Astrocyte (in vitro differentiated cells and primary cell): ENCODE data around the gene PPP1R13B. TPM values are rescaled to one million over a fixed set of nuclear protein-coding genes. Genes with fewer than 3 reads are reported as not detected.

Experiments used
- DNase-seq: peaks from one replicate; pipeline ENCODE4 v3.0.0-alpha.2; 2010; ENCODE audit warnings: low read depth
- FAIRE-seq: peaks from 2 replicates; lab custom pipeline; 2011; peaks lifted over from hg19 to GRCh38; lab: Jason Lieb, UNC
- H2AFZ ChIP-seq: 2 replicates; pipeline ENCODE4 v1.6.0; 2012; ENCODE audit warnings: low read depth, low read length, inconsistent platforms
- H3K27ac ChIP-seq: 2 replicates; pipeline ENCODE4 v1.5.1; 2011; ENCODE audit warnings: low read depth, low read length, inconsistent platforms
- H3K27me3 ChIP-seq: 2 replicates; pipeline ENCODE4 v1.6.0; 2011; ENCODE audit warnings: low read length, inconsistent platforms; ENCODE audit not compliant: insufficient read depth
- H3K36me3 ChIP-seq: 2 replicates; pipeline ENCODE4 v1.5.1; 2011; ENCODE audit warnings: low read length, inconsistent platforms; ENCODE audit not compliant: insufficient read depth
- H3K4me1 ChIP-seq: 2 replicates; pipeline ENCODE4 v1.5.1; 2011; ENCODE audit warnings: low read length, inconsistent platforms; ENCODE audit not compliant: insufficient read depth
- H3K4me2 ChIP-seq: 2 replicates; pipeline ENCODE4 v1.6.0; 2012; ENCODE audit warnings: low read length, inconsistent platforms
- H3K4me3 ChIP-seq: 2 replicates; pipeline ENCODE4 v1.5.1; 2011; ENCODE audit warnings: low read depth, mild to moderate bottlenecking, low read length, inconsistent platforms; ENCODE audit not compliant: insufficient read depth
- H3K79me2 ChIP-seq: 2 replicates; pipeline ENCODE4 v1.6.0; 2012; ENCODE audit warnings: mild to moderate bottlenecking, low read length, inconsistent platforms; ENCODE audit not compliant: insufficient read depth
- H3K9ac ChIP-seq: 2 replicates; pipeline ENCODE4 v1.6.0; 2012; ENCODE audit warnings: mild to moderate bottlenecking, low read length, inconsistent platforms
- H3K9me3 ChIP-seq: 2 replicates; pipeline ENCODE4 v1.5.1; 2012; ENCODE audit warnings: low read depth, mild to moderate bottlenecking, low read length, inconsistent platforms; ENCODE audit not compliant: insufficient read depth
- H4K20me1 ChIP-seq: 2 replicates; pipeline ENCODE4 v1.6.0; 2012; ENCODE audit warnings: low read length, inconsistent platforms; ENCODE audit not compliant: insufficient read depth
- H3K27ac Mint-ChIP-seq: one replicate; pipeline ENCODE4 v1.8.0; 2021; ENCODE audit warnings: mild to moderate bottlenecking, mixed read lengths; ENCODE audit not compliant: unreplicated experiment
- H3K27me3 Mint-ChIP-seq: one replicate; pipeline ENCODE4 v1.8.0; 2021; ENCODE audit warnings: low read depth, mixed read lengths; ENCODE audit not compliant: unreplicated experiment
- H3K36me3 Mint-ChIP-seq: one replicate; pipeline ENCODE4 v1.8.0; 2021; ENCODE audit warnings: low read depth, mixed read lengths; ENCODE audit not compliant: unreplicated experiment
- H3K4me1 Mint-ChIP-seq: one replicate; pipeline ENCODE4 v1.8.0; 2021; ENCODE audit warnings: low read depth, mixed read lengths; ENCODE audit not compliant: unreplicated experiment
- H3K4me3 Mint-ChIP-seq: one replicate; pipeline ENCODE4 v1.8.0; 2021; ENCODE audit warnings: mild to moderate bottlenecking, moderate library complexity, mixed read lengths; ENCODE audit not compliant: unreplicated experiment
- H3K9me3 Mint-ChIP-seq: one replicate; pipeline ENCODE4 v1.8.0; 2021; ENCODE audit warnings: mild to moderate bottlenecking, mixed read lengths; ENCODE audit not compliant: unreplicated experiment
- CTCF ChIP-seq: IDR thresholded peaks from 2 replicates; pipeline ENCODE4 v1.5.1; 2011; ENCODE audit warnings: low read depth, mild to moderate bottlenecking, inconsistent platforms, low read length, moderate library complexity; ENCODE audit not compliant: insufficient read depth
- EZH2 ChIP-seq: IDR thresholded peaks from 2 replicates; pipeline ENCODE4 v1.6.1; 2012; ENCODE audit warnings: mild to moderate bottlenecking, low read length, inconsistent platforms; ENCODE audit not compliant: insufficient read depth
- total RNA-seq: library from RNA; stranded (reverse); gene quantifications from 2 replicates; pipeline ENCODE4 v1.2.1, GENCODE V29; 2021

Gene PPP1R13B
- total RNA-seq, 1 donor from 2014 or later = 7.0 TPM

DNA sequence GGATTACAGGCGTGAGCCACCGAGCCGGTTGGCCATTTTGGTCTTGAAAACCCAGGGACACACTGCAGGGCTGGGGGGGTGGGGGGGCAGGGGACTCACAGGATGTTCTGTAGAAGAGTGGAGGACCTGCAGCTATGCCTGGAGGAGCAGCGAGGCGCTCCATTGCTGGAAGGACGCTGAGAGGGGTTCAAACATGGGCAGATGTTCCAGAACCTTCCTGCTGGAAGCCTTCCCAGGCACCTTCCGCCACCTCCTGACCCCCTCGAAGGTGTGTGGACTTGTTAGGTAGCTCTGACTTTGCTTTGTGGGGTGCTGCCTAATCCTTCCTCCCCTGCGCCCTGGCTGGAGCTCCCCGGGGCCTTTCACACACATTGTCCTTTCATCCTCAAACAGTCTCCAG, 19.6 kb upstream of the PPP1R13B start:
- no peak overlapping the region for H3K4me3 Mint-ChIP-seq
- Histone ChIP-seq H3K4me1 (no peaks in the 10 kb centered on the region), H3K9ac (no peak overlapping the region), H3K4me2 (no peak overlapping the region), H3K4me3 (no peak overlapping the region), H4K20me1 (no peaks in the 10 kb centered on the region), H3K27ac (no peak overlapping the region), H2AFZ (no peak overlapping the region), H3K9me3 (no peaks in the 10 kb centered on the region), H3K27me3 (no peaks in the 10 kb centered on the region), H3K79me2 (no peaks in the 10 kb centered on the region), H3K36me3 (no peaks in the 10 kb centered on the region)
- peaks cover 2% of the 10 kb centered on the region for H3K9me3 Mint-ChIP-seq
- no peaks in the 10 kb centered on the region for H3K4me1 Mint-ChIP-seq
- FAIRE-seq (no peak), DNase-seq (no peak)
- no peaks in the 10 kb centered on the region for H3K36me3 Mint-ChIP-seq
- no peak for TF ChIP-seq CTCF
- no peak for TF ChIP-seq EZH2
- no peak overlapping the region for H3K27ac Mint-ChIP-seq
- H3K27me3 Mint-ChIP-seq = peaks cover 3% of the 10 kb centered on the region

DNA sequence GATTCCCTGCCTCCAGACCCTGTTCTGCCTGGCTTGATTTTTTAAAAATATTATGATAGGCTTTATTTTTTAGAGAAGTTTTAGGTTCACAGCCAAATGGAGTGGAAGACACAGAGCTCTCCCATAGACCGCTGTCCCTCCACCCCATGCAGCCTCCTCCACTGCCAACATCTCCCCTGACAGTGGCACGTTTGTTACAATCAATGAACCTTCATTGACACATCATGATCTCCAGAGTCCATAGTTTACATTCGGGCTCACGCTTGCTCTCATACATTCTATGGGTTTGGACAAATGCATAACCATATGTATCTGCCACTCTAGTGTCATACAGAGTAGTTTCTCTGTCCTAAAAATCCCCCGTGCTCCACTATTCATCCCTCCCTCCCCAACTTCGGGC, 15.9 kb upstream of the PPP1R13B start:
- Histone ChIP-seq H3K27ac (no peak overlapping the region), H3K36me3 (no peaks in the 10 kb centered on the region), H3K4me1 (no peaks in the 10 kb centered on the region), H3K27me3 (peaks cover 4% of the 10 kb centered on the region), H3K79me2 (no peaks in the 10 kb centered on the region), H3K9me3 (no peaks in the 10 kb centered on the region), H3K4me2 (no peak overlapping the region), H4K20me1 (no peaks in the 10 kb centered on the region), H2AFZ (no peak overlapping the region), H3K4me3 (no peak overlapping the region), H3K9ac (no peak overlapping the region)
- Mint-ChIP-seq H3K27ac (no peak overlapping the region), H3K4me1 (no peaks in the 10 kb centered on the region), H3K27me3 (peaks cover 14% of the 10 kb centered on the region), H3K36me3 (no peaks in the 10 kb centered on the region), H3K4me3 (no peak overlapping the region), H3K9me3 (peaks cover 2% of the 10 kb centered on the region)
- DNase-seq = no peak
- TF ChIP-seq CTCF (no peak), EZH2 (no peak)
- FAIRE-seq = no peak

DNA sequence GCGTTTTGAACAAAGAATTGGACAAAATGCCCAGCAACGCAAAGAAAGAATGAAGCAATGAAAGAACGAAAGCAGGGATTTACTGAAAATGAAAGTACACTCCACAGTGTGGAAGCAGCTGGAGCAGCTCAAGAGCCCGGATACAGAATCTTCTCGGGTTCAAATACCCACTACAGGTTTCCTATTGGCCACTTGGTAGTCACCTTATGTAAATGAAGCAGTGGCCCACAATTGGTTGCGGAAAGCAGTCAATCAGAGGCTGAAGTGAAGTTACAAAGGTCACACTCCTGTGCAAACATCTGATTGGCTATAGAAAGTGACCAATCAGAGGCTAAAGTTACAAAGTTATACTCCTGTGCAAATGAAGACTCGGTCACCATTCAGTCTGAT, 15.0 kb upstream of the PPP1R13B start:
- H3K79me2 ChIP-seq = no peaks in the 10 kb centered on the region
- no peak overlapping the region for H3K27ac ChIP-seq
- no peaks in the 10 kb centered on the region for H3K9me3 ChIP-seq
- DNase-seq = no peak
- H3K4me1 ChIP-seq = no peaks in the 10 kb centered on the region
- H2AFZ ChIP-seq = no peak overlapping the region
- H3K36me3 ChIP-seq = no peaks in the 10 kb centered on the region
- Mint-ChIP-seq H3K4me1 (no peaks in the 10 kb centered on the region), H3K4me3 (no peak overlapping the region), H3K9me3 (peaks cover 2% of the 10 kb centered on the region), H3K27ac (no peak overlapping the region), H3K36me3 (no peaks in the 10 kb centered on the region), H3K27me3 (peaks cover 12% of the 10 kb centered on the region)
- no peak for TF ChIP-seq EZH2
- TF ChIP-seq CTCF = no peak
- no peaks in the 10 kb centered on the region for H4K20me1 ChIP-seq
- no peak overlapping the region for H3K4me3 ChIP-seq
- no peak overlapping the region for H3K4me2 ChIP-seq
- H3K9ac ChIP-seq = no peak overlapping the region
- H3K27me3 ChIP-seq = peaks cover 4% of the 10 kb centered on the region
- FAIRE-seq = no peak
